MV-4-11 (cell line): ENCODE results near the gene ROBO1.
"Not testable (repeated sequence)": the region's sequence is repeated elsewhere in the genome, so short reads cannot be mapped to it uniquely, and the experiment has no call there.

Experiments
- DNase-seq: peaks from one replicate; lab custom pipeline; 2025; lab: John Stamatoyannopoulos, UW

The ROBO1 gene

GRCh38 chr3:78689378-78689777 lies 1078.4 kb downstream of the ROBO1 start:
- DNase-seq: no peak

DNA sequence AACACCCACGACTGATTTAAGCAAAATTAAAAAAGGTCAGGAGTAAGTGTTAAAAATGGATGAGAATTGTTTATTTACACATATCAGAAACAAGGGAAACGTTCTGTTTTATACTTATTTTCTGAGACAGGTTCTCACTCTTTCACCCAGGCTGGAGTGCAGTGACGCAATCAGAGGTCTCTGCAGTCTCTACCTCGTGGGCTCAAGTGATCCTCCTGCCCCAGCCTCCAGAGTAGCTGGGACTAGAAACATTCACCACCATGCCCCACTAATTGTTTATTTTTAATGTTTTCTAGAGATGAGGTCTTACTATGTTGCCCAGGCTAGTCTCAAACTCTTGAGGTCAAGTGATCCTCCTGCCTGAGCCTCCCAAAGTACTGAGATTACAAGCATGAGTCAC lies 1080.3 kb downstream of the ROBO1 start:
- DNase-seq: no peak

DNA sequence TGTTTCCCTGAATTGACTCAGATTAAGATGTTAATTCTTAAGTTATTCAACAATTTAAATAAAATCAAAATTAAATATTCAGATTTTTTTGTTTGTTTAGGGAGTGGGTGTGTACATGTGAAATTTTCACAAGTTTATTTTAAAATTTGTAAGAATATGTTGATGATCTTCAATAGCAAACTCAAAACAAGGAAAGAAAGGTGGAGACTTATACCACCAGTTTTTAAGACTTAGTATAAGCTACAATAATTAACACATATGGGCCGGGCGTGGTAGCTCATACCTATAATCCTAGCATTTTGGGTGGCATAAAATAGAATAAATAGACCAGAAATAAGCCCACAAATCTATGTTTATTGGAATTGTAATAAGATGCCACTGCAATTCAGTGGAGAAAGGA lies 1084.5 kb downstream of the ROBO1 start:
- no peak for DNase-seq

- DNase-seq: not testable (repeated sequence)
Measured at GRCh38 chr3:78675119-78675805, 1092.5 kb downstream of the ROBO1 start.

DNA sequence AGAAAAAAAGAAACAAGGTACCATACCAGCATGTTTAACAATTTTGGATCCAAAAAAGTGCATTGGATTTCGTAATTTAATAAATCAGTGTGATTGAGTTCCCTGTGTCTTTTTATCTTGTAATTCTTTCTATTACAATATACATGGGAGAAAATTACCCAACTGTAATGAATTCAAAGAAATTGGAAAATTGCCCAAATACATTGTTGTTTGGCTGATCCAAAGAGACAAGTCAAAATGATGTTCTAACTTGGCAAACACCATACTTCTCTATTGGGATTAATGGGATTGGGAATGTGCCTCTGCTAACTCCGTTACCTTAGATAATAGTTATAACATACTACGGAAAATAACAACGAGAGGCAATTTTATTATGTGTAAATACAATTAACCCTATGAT lies 1097.1 kb downstream of the ROBO1 start:
- no peak for DNase-seq

GRCh38 chr3:78670094-78670493 lies 1097.7 kb downstream of the ROBO1 start:
- no peak for DNase-seq

DNA sequence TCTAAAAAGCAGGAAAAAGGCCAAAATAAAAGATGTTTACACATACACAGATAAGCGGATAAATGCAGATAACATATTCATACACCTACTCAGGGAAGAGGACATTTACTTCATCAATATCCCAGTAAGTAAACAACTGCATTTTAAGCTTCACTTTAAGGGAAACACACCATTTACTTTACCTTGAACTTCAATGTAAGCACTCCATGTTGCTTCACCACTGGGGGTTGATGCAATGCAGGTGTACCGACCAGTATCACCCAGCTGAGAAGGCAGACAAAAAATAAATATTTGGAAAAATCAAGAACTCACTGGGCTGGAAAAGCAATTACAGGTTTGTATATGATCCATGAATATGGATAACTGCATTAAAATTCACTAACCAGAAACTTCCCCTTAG lies 1099.5 kb downstream of the ROBO1 start:
- DNase-seq: no peak

DNA sequence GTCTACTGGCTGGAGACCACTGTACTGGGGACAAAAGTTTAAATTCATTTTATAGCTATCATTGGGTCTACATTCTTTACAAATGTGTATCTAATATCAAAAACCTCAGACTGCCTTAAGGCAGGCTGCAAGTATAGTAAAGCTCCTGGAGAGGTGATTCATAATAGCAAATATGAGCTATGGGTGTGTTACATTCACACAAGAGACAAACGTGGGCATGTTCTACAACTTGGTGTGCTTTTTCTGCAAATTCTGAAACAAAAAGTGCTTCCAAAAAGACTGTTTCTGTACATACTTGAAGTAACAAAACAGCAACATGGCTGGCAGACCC lies 1101.4 kb downstream of the ROBO1 start:
- DNase-seq: no peak

- no peak for DNase-seq
Measured at GRCh38 chr3:78665776-78666469, 1101.9 kb downstream of the ROBO1 start.

- no peak for DNase-seq
Measured at GRCh38 chr3:78665101-78665500, 1102.7 kb downstream of the ROBO1 start.

GRCh38 chr3:78660957-78661356 lies 1106.8 kb downstream of the ROBO1 start:
- DNase-seq: no peak

DNA sequence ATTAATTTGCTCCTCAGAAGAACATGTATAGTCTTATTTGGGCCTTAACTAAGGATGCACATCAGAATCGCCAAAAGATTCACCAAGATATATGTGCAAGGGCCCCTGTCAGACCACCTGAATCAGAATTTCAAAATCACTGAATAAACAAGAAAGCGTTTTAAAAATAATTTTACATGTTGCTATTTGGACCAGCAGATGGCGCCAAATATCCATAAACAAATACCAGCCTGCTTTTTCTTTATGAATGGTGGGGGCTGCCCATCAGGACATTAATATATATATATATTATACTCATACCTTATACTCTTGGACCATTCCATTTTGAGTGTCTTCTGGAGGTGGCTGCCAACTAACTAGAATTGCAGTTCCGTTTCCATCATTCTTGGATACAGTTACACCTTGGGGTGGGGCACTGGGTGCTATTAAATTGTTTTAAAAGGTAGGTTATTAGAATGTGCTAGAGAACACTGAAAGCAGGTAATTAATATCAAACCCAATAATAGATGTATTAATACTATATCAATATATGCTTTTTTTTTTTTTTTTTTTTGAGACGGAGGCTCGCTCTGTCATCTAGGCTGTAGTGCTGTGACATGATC lies 1108.3 kb downstream of the ROBO1 start:
- DNase-seq: peak; percentile 21

DNA sequence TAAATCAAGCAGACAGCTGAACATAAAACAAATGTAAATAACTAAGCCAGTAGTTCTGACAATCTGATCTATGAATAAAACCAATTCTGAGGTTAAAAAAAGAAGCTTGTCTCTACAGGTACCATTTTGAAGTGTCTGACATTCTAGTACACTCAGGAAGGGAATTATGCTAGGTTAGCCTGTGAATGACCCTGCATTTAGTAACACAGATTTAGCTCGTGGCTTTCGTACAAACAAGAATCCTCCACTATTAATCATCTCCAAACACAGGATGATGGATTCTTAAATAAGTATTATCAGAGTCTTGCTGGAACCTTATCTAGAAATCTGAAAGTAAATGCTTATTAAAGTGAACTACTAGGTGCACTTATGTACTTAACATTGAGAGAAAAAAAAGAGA lies 1120.1 kb downstream of the ROBO1 start:
- no peak for DNase-seq

- DNase-seq: peak; percentile 55
Measured at GRCh38 chr3:78645628-78646310, 1122.0 kb downstream of the ROBO1 start.

- no peak for DNase-seq
Measured at GRCh38 chr3:78644847-78645246, 1123.0 kb downstream of the ROBO1 start.

- no peak for DNase-seq
Measured at GRCh38 chr3:78642226-78643035, 1125.4 kb downstream of the ROBO1 start.

DNA sequence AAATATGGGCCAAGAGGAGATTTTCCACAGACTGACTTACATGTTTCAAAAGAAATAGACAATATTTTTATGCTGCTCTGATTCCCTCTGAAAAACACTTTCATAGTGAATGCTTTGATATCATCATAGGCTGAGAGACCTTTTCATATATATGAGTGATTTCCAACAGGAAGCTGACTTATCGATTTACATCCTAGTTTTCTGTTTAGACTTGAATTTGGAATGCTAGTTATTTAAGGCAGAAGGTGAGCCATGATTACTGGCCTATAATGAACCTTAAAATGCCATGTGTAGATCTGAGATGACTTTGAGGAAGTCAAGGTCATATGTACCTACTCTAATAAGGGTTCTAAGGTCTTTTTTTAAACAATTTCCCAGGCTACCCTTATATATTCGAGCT lies 1126.1 kb downstream of the ROBO1 start:
- DNase-seq: no peak

DNA sequence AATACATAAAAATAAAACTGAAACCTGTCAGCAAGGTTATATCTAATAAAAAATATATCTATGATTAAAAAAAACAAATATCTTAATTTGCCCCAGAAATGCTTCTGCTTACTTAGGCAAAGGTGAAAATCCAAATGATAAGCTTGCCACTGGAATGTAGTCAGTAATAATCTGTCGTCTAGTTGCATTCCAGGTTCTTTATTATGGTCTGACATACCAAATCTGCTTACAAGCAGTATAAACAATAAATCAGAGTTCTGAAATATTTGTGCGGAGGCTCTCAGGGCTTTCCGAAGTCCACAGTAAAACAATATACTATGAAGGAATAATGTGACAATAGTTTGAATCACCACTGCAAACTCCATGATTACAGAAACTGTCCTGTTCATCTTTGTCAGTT lies 1133.5 kb downstream of the ROBO1 start:
- no peak for DNase-seq

DNA sequence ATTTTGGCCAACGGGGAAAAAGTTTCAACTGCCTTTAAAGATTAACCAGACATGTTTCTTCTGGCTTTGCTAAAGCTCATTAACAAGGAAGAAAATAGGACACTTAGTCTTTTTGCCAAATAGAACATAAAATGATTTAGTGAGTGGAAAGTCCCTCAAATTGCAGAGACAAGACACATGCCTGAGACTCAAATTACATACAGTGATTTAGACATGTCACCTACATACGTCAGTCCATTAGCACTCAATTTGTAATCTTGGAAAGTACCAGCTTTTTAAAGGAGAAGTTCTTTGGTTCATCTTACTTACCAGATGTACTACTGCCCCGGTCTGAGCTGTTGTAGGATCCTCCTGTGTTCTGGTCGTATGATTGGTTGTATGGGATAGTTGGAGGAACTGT lies 1134.2 kb downstream of the ROBO1 start:
- DNase-seq: no peak

DNA sequence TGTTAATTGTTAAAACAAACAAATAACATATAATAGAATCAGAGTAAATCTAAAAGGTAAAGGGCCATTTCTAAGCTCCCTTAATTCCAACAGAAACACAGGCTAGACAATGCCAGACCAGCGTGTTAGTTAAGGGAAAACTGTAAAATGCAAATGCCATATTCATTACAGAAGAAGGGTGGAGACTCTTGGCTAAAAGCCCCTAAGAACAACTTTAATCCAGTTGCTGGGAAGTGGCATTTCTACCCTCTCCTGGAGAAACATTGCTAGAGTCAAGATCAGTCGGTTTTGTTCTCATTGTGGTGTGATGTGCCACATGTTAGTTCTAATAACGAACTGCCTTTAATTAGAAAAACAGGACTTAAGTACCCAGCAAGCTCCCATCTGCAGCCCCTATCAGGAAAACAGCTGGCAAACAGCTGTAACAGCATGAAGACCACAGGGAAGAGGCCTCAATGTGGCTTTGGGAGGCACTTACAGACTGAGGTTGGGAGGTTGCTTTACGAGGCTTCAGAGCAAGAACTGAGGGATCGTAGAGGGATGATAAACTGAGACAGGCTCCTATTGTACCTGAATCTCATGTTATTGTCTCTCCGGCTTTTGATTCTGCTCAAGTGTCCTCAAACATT lies 1134.8 kb downstream of the ROBO1 start:
- DNase-seq: no peak

GRCh38 chr3:78629544-78629943 lies 1138.3 kb downstream of the ROBO1 start:
- no peak for DNase-seq
